ENCODE measurements around the gene PSENEN.

Gene PSENEN

GRCh38 chr19:35757231-35757748, 11.8 kb downstream of the PSENEN start (continued):
- TF ChIP-seq, protein P1, sequence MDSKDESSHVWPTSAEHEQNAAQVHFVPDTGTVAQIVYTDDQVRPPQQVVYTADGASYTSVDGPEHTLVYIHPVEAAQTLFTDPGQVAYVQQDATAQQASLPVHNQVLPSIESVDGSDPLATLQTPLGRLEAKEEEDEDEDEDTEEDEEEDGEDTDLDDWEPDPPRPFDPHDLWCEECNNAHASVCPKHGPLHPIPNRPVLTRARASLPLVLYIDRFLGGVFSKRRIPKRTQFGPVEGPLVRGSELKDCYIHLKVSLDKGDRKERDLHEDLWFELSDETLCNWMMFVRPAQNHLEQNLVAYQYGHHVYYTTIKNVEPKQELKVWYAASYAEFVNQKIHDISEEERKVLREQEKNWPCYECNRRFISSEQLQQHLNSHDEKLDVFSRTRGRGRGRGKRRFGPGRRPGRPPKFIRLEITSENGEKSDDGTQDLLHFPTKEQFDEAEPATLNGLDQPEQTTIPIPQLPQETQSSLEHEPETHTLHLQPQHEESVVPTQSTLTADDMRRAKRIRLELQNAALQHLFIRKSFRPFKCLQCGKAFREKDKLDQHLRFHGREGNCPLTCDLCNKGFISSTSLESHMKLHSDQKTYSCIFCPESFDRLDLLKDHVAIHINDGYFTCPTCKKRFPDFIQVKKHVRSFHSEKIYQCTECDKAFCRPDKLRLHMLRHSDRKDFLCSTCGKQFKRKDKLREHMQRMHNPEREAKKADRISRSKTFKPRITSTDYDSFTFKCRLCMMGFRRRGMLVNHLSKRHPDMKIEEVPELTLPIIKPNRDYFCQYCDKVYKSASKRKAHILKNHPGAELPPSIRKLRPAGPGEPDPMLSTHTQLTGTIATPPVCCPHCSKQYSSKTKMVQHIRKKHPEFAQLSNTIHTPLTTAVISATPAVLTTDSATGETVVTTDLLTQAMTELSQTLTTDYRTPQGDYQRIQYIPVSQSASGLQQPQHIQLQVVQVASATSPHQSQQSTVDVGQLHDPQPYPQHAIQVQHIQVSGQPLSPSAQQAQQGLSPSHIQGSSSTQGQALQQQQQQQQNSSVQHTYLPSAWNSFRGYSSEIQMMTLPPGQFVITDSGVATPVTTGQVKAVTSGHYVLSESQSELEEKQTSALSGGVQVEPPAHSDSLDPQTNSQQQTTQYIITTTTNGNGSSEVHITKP (tag by site-specific recombination; IDR thresholded peaks at IDR 0.05) = peak; percentile 61; the same call in 1 of the 2 replicates
- TF ChIP-seq ZIC2 (tag by site-specific recombination; IDR thresholded peaks at IDR 0.05) (peak; percentile 90), KLF17 (tag by site-specific recombination; IDR thresholded peaks at IDR 0.05) (peak; percentile 80), SP7 (tag by site-specific recombination; IDR thresholded peaks at IDR 0.05) (peak; percentile 72), ZNF433 (tag by site-specific recombination; IDR thresholded peaks at IDR 0.05; ENCODE audit: low read depth) (no peak), ZNF747 (tag by site-specific recombination; IDR thresholded peaks at IDR 0.05) (no peak), ZSCAN30 (tag by site-specific recombination; IDR thresholded peaks at IDR 0.05) (peak; percentile 97), ZBTB26 (tag by site-specific recombination; optimal IDR thresholded peaks at IDR 0.05) (peak; percentile 81), GLIS2 (tag by site-specific recombination; IDR thresholded peaks at IDR 0.05) (peak; percentile 97), ZNF416 (tag by site-specific recombination; IDR thresholded peaks at IDR 0.05) (no peak), ZNF558 (tag by site-specific recombination; IDR thresholded peaks at IDR 0.05) (0 out of 2 replicates have a peak, but pooled peaks have one; percentile 78), GLIS1 (tag by site-specific recombination; IDR thresholded peaks at IDR 0.05) (peak; percentile 99), SCRT2 (tag by site-specific recombination; IDR thresholded peaks at IDR 0.05) (peak; percentile 23), ZBTB8A (tag by site-specific recombination; IDR thresholded peaks at IDR 0.05) (0 out of 2 replicates have a peak, but pooled peaks have one; percentile 18), ZNF501 (tag by site-specific recombination; IDR thresholded peaks at IDR 0.05) (peak; percentile 88), ZNF398 (tag by site-specific recombination; IDR thresholded peaks at IDR 0.05) (peak; percentile 90), ZNF596 (tag by site-specific recombination; IDR thresholded peaks at IDR 0.05) (peak; percentile 64; the same call in 1 of the 2 replicates), ZBTB21 (tag by site-specific recombination; IDR thresholded peaks at IDR 0.05) (peak; percentile 79), ZFP37 (tag by site-specific recombination; IDR thresholded peaks at IDR 0.05) (peak; percentile 96), FEZF1 (tag by site-specific recombination; IDR thresholded peaks at IDR 0.05) (no peak), ZNF600 (tag by site-specific recombination; IDR thresholded peaks at IDR 0.05) (peak; percentile 76), KLF9 (tag by site-specific recombination; IDR thresholded peaks at IDR 0.05; ENCODE audit: low read depth) (no peak), ZBTB10 (tag by site-specific recombination; IDR thresholded peaks at IDR 0.05) (peak; percentile 82)
- TF ChIP-seq, protein P2, sequence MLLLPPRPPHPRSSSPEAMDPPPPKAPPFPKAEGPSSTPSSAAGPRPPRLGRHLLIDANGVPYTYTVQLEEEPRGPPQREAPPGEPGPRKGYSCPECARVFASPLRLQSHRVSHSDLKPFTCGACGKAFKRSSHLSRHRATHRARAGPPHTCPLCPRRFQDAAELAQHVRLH (tag by site-specific recombination; IDR thresholded peaks at IDR 0.05) = no peak
- TF ChIP-seq, protein P3, sequence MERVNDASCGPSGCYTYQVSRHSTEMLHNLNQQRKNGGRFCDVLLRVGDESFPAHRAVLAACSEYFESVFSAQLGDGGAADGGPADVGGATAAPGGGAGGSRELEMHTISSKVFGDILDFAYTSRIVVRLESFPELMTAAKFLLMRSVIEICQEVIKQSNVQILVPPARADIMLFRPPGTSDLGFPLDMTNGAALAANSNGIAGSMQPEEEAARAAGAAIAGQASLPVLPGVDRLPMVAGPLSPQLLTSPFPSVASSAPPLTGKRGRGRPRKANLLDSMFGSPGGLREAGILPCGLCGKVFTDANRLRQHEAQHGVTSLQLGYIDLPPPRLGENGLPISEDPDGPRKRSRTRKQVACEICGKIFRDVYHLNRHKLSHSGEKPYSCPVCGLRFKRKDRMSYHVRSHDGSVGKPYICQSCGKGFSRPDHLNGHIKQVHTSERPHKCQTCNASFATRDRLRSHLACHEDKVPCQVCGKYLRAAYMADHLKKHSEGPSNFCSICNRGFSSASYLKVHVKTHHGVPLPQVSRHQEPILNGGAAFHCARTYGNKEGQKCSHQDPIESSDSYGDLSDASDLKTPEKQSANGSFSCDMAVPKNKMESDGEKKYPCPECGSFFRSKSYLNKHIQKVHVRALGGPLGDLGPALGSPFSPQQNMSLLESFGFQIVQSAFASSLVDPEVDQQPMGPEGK (tag by site-specific recombination; IDR thresholded peaks at IDR 0.05) = peak; percentile 100
- TF ChIP-seq, protein P4, sequence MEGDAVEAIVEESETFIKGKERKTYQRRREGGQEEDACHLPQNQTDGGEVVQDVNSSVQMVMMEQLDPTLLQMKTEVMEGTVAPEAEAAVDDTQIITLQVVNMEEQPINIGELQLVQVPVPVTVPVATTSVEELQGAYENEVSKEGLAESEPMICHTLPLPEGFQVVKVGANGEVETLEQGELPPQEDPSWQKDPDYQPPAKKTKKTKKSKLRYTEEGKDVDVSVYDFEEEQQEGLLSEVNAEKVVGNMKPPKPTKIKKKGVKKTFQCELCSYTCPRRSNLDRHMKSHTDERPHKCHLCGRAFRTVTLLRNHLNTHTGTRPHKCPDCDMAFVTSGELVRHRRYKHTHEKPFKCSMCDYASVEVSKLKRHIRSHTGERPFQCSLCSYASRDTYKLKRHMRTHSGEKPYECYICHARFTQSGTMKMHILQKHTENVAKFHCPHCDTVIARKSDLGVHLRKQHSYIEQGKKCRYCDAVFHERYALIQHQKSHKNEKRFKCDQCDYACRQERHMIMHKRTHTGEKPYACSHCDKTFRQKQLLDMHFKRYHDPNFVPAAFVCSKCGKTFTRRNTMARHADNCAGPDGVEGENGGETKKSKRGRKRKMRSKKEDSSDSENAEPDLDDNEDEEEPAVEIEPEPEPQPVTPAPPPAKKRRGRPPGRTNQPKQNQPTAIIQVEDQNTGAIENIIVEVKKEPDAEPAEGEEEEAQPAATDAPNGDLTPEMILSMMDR (tag by site-specific recombination; IDR thresholded peaks at IDR 0.05) = peak; percentile 74
